Mammary epithelial cell (primary cell): Measurements from ENCODE around the gene BPIFA1.

Experiments
- EZH2 ChIP-seq: IDR thresholded peaks from 2 replicates; pipeline ENCODE4 v1.6.1; 2012; ENCODE audit warnings: low read length, inconsistent platforms, borderline replicate concordance
- TF ChIP-seq, protein P1 (sequence below), 2 donors: IDR thresholded peaks in 1 of 2; conservative IDR thresholded peaks in 1 of 2; 2 replicates each; pipeline ENCODE4 v1.5.1; 2011 to 2012; ENCODE audit warnings: inconsistent platforms in 2 of 2, low read length in 2 of 2, mild to moderate bottlenecking in 2 of 2, control low read depth in 1 of 2, low read depth in 1 of 2; ENCODE audit not compliant: insufficient read depth in 1 of 2; ENCODE audit errors: extremely low read depth in 1 of 2

DNA sequence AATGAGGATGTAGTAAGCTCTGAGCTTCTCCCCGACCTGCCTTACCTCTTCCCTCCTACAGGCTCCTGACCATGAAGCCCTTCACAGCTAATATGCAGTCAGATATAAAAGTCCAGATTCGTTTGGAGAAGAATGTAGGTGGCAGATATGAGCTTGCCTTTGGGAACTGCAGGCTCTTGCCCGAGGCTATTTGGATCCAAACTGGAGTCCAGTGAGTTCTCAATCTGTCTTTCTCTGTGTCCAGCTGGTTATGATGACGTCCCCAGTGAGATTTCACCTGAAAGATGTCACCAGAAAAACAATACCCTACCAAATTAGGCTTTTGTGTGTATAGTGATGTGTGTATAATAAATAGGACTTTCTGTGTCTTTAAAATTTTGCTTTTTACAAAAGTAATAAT lies 33.3 kb upstream of the BPIFA1 start:
- TF ChIP-seq, protein P1, sequence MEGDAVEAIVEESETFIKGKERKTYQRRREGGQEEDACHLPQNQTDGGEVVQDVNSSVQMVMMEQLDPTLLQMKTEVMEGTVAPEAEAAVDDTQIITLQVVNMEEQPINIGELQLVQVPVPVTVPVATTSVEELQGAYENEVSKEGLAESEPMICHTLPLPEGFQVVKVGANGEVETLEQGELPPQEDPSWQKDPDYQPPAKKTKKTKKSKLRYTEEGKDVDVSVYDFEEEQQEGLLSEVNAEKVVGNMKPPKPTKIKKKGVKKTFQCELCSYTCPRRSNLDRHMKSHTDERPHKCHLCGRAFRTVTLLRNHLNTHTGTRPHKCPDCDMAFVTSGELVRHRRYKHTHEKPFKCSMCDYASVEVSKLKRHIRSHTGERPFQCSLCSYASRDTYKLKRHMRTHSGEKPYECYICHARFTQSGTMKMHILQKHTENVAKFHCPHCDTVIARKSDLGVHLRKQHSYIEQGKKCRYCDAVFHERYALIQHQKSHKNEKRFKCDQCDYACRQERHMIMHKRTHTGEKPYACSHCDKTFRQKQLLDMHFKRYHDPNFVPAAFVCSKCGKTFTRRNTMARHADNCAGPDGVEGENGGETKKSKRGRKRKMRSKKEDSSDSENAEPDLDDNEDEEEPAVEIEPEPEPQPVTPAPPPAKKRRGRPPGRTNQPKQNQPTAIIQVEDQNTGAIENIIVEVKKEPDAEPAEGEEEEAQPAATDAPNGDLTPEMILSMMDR (conservative IDR thresholded peaks at IDR 0.05 in 1 of 2, IDR thresholded peaks at IDR 0.05 in 1 of 2; ENCODE audit: extremely low read depth in 1 of 2, insufficient read depth in 1 of 2, low read depth in 1 of 2, low read length in 2 of 2) = no peak
- no peak for TF ChIP-seq EZH2
